NCI-H526 (cell line): ENCODE results near the gene TSPYL6.
A peak's percentile ranks its signal among the peaks of the same experiment; 100 is the strongest.

Source experiments
- DNase-seq, 2 experiments: peaks; one replicate each; lab custom pipeline; 2025; lab: John Stamatoyannopoulos, UW

The TSPYL6 gene

DNA sequence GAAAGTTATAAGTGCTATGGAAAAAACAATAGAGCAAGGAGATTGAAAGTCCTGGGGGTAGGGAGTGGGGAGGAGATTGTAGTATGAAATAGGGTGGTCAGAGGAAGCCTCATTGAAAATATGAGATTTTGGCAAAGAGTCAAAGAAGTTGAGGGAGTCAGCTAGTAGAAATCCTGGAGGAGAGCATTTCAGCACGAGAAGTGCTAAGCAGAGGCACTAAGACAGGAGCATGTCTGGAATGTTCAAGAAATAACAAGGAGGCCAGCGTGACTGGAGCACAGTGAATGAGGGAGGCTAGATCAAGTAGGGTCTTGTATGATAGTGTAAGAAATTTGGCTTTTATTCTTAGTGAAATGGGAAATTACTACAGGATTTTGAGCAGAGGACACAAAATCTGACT, 2.1 kb upstream of the TSPYL6 start:
- DNase-seq: no peak

GRCh38 chr2:54255230-54256090, 569 bp downstream of the TSPYL6 start:
- no peak for DNase-seq

GRCh38 chr2:54254180-54254579, 1.8 kb downstream of the TSPYL6 start:
- no peak for DNase-seq

DNA sequence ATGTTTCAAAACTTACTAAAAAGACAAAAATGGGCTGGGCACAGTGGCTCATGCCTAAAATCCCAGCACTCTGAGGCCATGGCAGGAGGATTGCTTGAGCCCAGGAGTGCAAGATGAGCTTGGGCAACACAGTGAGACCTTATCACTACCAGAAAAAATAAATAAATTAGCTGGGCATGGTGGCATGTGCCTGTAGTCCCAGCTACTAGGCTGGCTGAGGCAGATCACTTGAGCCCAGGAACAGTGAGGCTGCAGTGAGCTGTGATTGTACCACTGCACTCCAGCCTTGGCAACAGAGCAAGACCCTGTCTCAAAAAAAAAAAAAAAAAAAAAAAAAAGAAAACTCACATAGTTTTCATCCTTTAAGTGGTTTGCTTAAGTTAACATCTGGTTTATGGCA, 6.4 kb downstream of the TSPYL6 start:
- DNase-seq: no peak

GRCh38 chr2:54247115-54247514, 8.9 kb downstream of the TSPYL6 start:
- DNase-seq: no peak

DNA sequence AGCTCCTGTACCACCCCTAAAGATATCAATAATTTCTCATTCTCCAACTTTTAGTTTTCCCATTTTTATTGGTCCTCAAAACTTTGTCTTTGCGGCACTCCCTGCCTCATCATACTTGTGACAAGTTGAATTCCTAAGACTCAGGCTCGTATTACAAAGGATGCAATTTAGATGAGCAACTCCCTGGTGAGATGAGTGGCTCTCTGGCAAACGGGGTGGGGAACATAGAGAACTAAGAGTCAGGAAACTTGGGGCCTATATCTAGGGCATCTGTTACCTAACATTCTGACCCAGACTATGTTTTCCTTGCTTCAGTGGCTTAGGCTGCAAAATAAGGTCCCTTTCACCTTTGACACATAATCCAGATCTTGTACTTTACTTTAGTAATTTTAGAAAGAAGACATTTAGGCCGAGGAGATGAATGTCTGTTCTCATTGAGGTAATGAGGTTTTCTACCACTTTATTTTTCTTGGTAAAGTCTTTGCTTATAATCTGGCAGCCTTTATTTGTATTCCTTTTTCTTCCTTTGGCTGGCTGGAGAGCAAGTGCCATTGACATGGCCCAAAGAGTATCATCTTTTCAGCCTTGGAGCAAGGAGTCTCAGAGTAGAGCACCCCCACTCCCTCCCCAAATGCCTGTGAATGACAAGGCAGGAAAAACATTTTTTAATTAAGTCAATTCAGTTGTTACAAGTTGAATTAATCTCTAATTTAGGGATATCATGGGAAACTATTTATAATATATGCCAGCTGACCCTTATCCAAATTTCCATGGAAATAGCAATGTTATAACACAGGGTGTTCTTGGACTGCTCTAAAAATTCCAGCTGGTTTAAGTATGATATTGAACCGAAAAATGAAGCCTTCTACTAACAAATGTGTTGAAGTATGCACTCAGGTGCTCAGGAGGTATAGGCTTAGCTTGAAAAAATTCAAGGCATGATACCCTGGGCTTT, 15.2 kb downstream of the TSPYL6 start:
- DNase-seq: no peak

- DNase-seq: no peak
These were observed 16.6 kb downstream of the TSPYL6 start for GRCh38 chr2:54239427-54239826.

GRCh38 chr2:54237428-54237827, 18.6 kb downstream of the TSPYL6 start:
- DNase-seq: no peak

- no peak for DNase-seq
These were observed 22.0 kb downstream of the TSPYL6 start for GRCh38 chr2:54233832-54234649.

DNA sequence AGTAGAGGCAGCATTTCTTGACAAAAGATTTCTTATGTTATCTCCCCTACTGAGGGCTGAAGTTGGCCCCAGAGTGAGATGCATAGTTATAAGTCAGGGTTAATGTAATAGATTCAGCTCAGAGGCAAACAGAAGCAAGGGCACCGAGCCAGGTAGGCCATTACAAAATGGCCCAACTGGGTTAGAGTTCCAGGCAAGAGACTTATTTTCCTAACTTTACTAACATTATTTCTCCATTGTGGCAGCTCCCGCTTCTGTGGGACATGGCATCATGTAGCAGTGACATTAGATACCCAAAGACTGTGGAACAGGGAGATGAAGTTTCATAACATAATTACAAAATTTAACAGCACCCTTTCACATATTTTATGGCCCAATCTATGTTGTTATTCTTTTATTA, 27.1 kb downstream of the TSPYL6 start:
- DNase-seq: no peak

DNA sequence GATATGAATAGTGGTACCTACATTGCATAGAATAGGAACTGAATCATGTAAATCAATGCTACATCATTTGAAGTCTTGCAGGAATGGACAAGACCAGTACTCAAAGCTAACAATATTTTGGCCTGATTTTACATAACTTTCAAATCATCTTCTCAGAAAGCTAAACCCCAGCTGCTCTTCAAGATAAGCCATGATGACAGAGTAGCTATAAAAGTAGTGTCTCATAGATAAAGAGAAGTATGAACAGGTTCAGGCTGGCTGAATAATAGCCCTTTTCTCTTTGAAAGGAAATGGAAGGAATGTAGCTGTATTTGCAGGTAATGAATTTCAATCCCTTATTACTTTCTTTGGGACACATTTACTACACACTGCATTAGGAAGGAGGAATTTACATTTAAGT, 28.2 kb downstream of the TSPYL6 start:
- DNase-seq: no peak

DNA sequence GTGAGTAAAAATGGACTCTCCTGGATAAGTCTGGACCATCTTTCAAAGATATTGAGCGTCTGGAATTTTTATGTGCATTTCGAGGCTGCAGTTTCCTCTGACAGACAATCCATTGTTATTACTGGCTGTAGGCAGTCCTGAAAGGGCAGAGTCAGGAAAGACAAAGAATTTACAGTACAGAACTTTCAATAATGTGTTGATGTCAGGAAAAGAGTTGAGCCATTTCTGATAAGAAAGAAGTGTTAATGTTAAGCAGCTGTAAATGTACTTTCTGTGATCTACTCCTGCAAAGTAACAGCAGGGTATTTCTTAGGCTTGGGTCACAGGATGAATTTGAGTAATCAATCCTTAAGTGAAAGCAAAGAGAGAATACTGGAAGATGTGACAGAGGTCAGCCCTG, 29.8 kb downstream of the TSPYL6 start:
- DNase-seq: no peak

DNA sequence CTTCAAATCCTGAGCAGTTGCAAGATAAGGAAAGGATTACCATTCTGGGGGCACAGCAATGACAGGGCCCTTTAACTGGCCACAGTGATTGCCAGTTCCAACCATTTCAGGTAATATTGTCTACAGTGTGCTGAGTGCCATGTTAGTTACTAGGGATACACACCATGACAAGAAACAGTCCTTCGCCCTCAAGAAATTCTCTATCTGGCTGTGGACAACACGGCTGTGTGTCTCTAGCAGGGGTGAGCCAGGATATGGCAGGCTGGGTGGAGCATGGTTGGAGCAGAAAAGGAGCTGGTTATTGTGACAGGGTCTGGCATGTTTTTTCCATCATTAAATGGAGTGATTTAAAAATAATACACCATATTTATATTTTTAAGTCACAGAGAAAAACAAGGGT, 31.0 kb downstream of the TSPYL6 start:
- DNase-seq: no peak

- no peak for DNase-seq
These were observed 42.9 kb downstream of the TSPYL6 start for GRCh38 chr2:54213082-54213481.

- no peak for DNase-seq
These were observed 43.6 kb downstream of the TSPYL6 start for GRCh38 chr2:54212456-54212855.

GRCh38 chr2:54209379-54209778, 46.6 kb downstream of the TSPYL6 start:
- no peak for DNase-seq

DNA sequence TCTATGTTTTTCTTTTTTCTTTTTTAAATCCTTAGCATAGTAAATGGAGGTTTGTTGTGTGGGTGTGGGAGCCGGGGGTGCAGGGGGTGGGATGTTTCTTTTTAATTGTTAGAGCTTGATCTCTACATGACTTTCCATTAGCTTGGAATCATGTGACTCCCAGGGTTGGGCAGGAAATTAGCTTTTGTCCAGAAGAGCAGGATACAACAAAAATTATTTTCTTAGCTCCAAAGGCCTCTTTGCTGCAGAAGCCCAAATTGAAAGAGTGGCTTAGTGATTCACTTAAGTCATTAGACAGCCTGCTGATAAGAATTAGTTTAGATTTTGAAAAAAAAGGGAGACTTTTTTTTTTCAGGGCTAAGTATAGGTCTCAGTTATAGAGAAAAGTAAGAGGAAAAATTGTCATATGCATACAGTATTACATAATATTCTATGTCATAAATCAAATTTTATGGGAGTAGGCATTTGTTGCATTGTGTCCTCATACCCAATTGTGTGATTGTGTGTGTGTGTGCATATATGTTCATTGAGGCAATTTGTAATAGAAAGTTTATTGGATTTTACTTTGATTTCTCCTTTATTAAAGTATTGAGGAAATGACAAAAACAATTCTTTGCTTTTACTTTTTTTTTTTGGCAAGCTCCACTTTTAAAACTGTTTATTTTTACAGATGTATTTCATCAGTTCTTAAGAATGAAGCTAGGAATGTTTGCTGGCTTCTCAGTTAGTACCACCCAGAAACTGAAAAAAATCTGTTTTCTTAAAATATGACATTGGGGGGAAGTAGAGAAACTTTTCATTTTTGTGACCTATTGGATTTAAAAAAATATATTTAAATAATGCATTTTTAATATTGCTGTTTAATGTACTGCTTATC, 47.4 kb downstream of the TSPYL6 start:
- no peak for DNase-seq

- no peak for DNase-seq
These were observed 48.3 kb downstream of the TSPYL6 start for GRCh38 chr2:54207666-54208195.

- peak; percentile 26 to 73 for DNase-seq
These were observed 49.4 kb downstream of the TSPYL6 start for GRCh38 chr2:54206596-54206995.

DNA sequence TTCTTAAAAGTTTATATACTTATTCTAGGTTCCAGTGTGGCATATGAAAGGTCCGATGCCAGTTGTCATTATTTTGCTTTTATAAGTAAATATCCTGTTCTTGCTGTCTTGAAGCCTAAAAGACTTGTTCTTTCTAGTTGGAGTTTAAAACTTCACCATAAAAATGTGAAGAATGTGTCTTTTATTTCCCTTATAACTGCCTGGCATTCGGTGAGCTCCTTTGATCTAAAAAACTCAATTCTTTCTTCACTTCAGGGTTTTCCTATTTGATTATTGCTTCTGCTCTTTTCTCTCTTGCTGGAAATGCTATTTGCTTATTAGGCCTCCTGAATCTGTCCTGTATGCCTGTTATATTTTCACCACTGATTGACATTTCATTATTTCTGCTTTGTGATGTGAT, 51.6 kb downstream of the TSPYL6 start:
- no peak for DNase-seq
